Kidney (tissue), 14 donors: ENCODE measurements around the gene CES1. TPM values are rescaled to one million over a fixed set of nuclear protein-coding genes. Genes with fewer than 3 reads are reported as not detected.
"Not testable (repeated sequence)": the region's sequence is repeated elsewhere in the genome, so short reads cannot be mapped to it uniquely, and the experiment has no call there.

Experiments used
- DNase-seq, 5 donors: peaks; one replicate each; pipeline ENCODE4 v3.0.0-alpha.2; 2013 to 2020
- FAIRE-seq: peaks from 2 replicates; lab custom pipeline; 2012; peaks lifted over from hg19 to GRCh38; lab: Jason Lieb, UNC
- H3K27ac ChIP-seq, 2 donors: one replicate each; pipeline ENCODE4 v1.7.0; 2013; ENCODE audit warnings: low read depth in 2 of 2, low read length in 2 of 2, inconsistent platforms in 1 of 2
- H3K27me3 ChIP-seq: one replicate; pipeline ENCODE4 v1.7.1; 2013; ENCODE audit warnings: low read length, inconsistent platforms; ENCODE audit not compliant: control insufficient read depth, insufficient read depth
- H3K36me3 ChIP-seq, 3 donors: one replicate each; pipeline versions ENCODE4 v1.7.0 to v1.7.1; 2013; ENCODE audit warnings: low read length in 3 of 3, control low read depth in 1 of 3, inconsistent platforms in 1 of 3; ENCODE audit not compliant: insufficient read depth in 3 of 3, control insufficient read depth in 2 of 3
- H3K4me1 ChIP-seq, 3 donors: one replicate each; pipeline versions ENCODE4 v1.7.0 to v1.7.1; 2013; ENCODE audit warnings: low read length in 3 of 3, inconsistent platforms in 1 of 3, low read depth in 1 of 3; ENCODE audit not compliant: control insufficient read depth in 2 of 3, insufficient read depth in 2 of 3
- H3K4me3 ChIP-seq, 3 donors: one replicate each; pipeline versions ENCODE4 v1.7.0 to v1.8.1; 2013; ENCODE audit warnings: low read length in 3 of 3, control low read depth in 1 of 3, inconsistent platforms in 1 of 3
- H3K9ac ChIP-seq, 3 donors: one replicate each; pipeline versions ENCODE4 v1.7.0 to v1.7.1; 2013; ENCODE audit warnings: low read length in 3 of 3, control low read depth in 1 of 3, inconsistent platforms in 1 of 3
- H3K9me3 ChIP-seq, 3 donors: one replicate each; pipeline versions ENCODE4 v1.7.0 to v1.7.1; 2013; ENCODE audit warnings: low read length in 3 of 3, control low read depth in 1 of 3, inconsistent platforms in 1 of 3; ENCODE audit not compliant: control insufficient read depth in 2 of 3, insufficient read depth in 1 of 3
- intact Hi-C: fragments of 100-400 bp; cut with DNase I; formaldehyde crosslinking; loops from one replicate; pipeline ENCODE4 v1.11.1; 2022
- polyA plus RNA-seq: library from polyadenylated mRNA; stranded (reverse); fragments of 350-450 nt; fragmentation: Illumina TruSeq; extraction: RNeasy Lipid Tissue Mini Kit (QIAGEN cat#74804); gene quantifications from one replicate; pipeline ENCODE4 v1.2.3, GENCODE V29; 2014; ENCODE audit warnings: low read depth, low replicate concordance; ENCODE audit not compliant: insufficient read depth
- total RNA-seq: library from RNA; stranded (reverse); fragmentation: NEBNext Ultra II Directional; extraction: Animal tissue kit (Norgen Biotek cat#: 25700); gene quantifications from one replicate; pipeline ENCODE4 v1.2.1, GENCODE V29; 2021
- TF ChIP-seq, protein P1 (sequence below): IDR thresholded peaks from 3 replicates; pipeline ENCODE4 v1.5.1; 2012; ENCODE audit warnings: mild to moderate bottlenecking, moderate library complexity, borderline replicate concordance; ENCODE audit not compliant: insufficient read depth; ENCODE audit errors: extremely low read depth
- donor health status: control.
- donor health status: control.
- donor health status: control.
- donor health status: control.
- donor health status: control.
- donor health status: DM: yes; HTN: yes; CAD: no.
- donor health status: Normal renal cell carcinoma (clear cell type).

The CES1 gene
- total and polyA plus RNA-seq, 2 donors from 2014 or later: 5.9 to 11.9 TPM

DNA sequence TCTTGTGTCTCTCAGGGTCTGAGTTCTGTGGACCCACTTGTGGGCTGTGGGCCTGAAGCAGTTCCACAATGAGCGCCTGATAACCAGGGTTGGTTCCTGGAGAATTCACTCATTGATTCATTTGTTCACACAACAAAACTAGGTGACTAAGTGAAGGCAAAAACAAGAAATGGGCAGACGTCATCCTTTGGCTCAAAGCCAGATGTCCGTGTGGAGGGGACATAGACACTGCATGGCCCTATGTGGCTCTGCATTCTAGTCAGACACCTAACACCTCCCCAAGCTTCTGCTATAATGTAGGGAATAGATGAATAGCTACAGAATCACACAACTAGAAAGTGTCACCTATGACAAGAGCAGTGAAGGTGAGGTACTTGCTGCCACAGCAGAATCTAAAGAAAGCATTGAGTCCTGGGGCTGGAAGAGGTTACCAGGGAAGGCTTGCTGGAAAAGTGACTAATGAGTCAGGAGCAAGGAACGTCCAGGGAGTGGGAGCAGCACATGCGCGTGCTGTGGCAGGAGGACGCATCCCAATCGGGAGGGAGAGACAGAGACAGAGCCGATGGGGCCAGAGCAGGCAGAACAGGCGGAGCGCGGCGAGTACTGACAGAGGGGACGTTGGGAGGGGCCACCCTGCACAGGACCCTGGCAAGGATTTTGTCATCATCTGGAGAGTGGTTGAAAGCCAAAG is 58.9 kb downstream of the CES1 start:
- FAIRE-seq (no peak), DNase-seq (no peak)
- no peak overlapping the region for H3K4me3 ChIP-seq
- no peaks in the 10 kb centered on the region for H3K9me3 ChIP-seq
- intact Hi-C loops: no loop called here
- no peak overlapping the region for H3K27ac ChIP-seq
- H3K27me3 ChIP-seq: no peaks in the 10 kb centered on the region
- TF ChIP-seq, protein P1, sequence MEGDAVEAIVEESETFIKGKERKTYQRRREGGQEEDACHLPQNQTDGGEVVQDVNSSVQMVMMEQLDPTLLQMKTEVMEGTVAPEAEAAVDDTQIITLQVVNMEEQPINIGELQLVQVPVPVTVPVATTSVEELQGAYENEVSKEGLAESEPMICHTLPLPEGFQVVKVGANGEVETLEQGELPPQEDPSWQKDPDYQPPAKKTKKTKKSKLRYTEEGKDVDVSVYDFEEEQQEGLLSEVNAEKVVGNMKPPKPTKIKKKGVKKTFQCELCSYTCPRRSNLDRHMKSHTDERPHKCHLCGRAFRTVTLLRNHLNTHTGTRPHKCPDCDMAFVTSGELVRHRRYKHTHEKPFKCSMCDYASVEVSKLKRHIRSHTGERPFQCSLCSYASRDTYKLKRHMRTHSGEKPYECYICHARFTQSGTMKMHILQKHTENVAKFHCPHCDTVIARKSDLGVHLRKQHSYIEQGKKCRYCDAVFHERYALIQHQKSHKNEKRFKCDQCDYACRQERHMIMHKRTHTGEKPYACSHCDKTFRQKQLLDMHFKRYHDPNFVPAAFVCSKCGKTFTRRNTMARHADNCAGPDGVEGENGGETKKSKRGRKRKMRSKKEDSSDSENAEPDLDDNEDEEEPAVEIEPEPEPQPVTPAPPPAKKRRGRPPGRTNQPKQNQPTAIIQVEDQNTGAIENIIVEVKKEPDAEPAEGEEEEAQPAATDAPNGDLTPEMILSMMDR: no peak
- no peaks in the 10 kb centered on the region for H3K4me1 ChIP-seq
- no peaks in the 10 kb centered on the region for H3K36me3 ChIP-seq
- no peak overlapping the region for H3K9ac ChIP-seq

DNA sequence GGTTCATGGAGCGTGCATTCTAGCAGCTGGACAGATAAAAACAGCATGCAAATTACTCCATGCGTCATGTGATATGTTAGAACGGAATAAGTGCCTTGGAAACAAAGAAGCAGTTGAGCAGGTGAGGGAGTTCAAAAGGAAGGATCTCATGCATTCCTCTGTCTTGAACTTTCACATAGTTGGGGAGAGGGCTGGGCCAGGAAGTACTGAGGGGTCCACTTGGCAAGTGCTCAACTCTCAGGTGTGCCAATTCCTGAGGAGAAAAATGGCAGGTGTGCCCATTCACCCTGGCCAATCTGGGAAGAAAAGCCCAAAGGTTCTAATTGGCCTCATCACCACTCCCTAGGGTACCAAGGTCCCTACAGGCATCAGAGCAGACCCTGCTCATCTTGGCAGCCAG is 67.7 kb downstream of the CES1 start:
- H3K4me3 ChIP-seq: no peak overlapping the region
- H3K36me3 ChIP-seq: no peaks in the 10 kb centered on the region
- FAIRE-seq: no peak
- no peak overlapping the region for H3K27ac ChIP-seq
- no peaks in the 10 kb centered on the region for H3K9me3 ChIP-seq
- DNase-seq: no peak
- no peaks in the 10 kb centered on the region for H3K27me3 ChIP-seq
- TF ChIP-seq, protein P1: no peak
- H3K4me1 ChIP-seq: no peaks in the 10 kb centered on the region
- intact Hi-C loops: no loop called here
- H3K9ac ChIP-seq: no peak overlapping the region

GRCh38 chr16:55760310-55761001 is 72.4 kb downstream of the CES1 start:
- no peaks in the 10 kb centered on the region for H3K4me1 ChIP-seq
- peak; percentile 40 to 97 (median 54) for DNase-seq
- H3K9ac ChIP-seq: no peak overlapping the region
- TF ChIP-seq, protein P1: no peak
- no peak for FAIRE-seq
- H3K36me3 ChIP-seq: no peaks in the 10 kb centered on the region
- H3K4me3 ChIP-seq: peak overlapping the region in 1 of 3 donors; percentile 26
- no peaks in the 10 kb centered on the region for H3K9me3 ChIP-seq
- intact Hi-C loops: no loop called here
- H3K27ac ChIP-seq: no peak overlapping the region
- no peaks in the 10 kb centered on the region for H3K27me3 ChIP-seq

GRCh38 chr16:55759965-55760309 is 73.0 kb downstream of the CES1 start:
- H3K36me3 ChIP-seq, H3K27me3 ChIP-seq, intact Hi-C loops, H3K9ac ChIP-seq, H3K9me3 ChIP-seq, H3K4me1 ChIP-seq, DNase-seq, H3K4me3 ChIP-seq, H3K27ac ChIP-seq, FAIRE-seq: not testable (repeated sequence)

DNA sequence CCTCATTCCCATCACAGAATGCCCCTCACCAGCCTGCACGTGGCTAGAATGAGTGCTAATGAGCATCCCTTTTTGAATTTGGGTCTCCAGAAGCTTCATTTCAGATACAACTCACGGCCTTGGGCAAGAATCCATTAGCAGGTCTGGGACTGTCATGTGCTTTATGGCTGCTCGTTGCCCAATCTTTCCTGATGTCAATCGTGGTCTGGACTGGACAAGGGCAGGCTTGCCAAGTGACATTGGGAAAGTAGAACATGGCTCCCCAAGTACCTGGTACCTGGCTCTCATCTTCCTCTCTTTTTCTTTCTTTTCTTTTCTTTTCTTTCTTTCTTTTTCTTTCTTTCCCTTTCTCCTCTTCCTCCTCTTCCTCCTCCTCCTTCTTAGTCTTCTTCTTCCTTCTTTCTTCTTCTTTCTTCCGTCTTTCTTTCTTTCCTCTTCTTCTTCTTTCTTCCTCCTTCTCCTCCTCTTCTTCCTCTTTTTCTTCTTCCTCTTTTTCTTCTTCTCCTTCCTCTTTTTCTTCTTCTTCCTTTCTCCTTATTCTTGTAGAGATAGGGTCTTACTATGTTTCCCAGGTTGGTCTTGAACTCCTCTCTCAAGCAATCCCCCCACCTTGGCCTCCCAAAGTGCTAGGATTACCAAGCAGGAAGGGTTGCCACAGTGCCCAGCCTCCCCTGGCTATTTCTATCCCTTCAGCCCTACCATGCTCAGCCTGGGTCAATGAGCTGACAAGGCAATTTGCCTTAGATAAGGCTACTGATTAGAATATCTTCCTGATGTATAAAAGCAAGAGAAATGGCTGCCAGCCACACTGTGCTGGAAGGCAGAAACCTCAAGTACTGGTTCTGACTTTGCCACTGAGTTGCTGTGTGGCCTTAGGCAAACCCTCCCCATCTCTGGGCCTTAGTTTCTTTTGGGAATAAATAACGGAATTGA is 75.0 kb downstream of the CES1 start:
- H3K9ac ChIP-seq, DNase-seq, H3K9me3 ChIP-seq, H3K27me3 ChIP-seq, H3K4me1 ChIP-seq, FAIRE-seq, H3K4me3 ChIP-seq, H3K27ac ChIP-seq, intact Hi-C loops, H3K36me3 ChIP-seq: not testable (repeated sequence)
